Measurements from ENCODE around the gene ZCCHC12. TPM values are rescaled to one million over a fixed set of nuclear protein-coding genes. Genes with fewer than 3 reads are reported as not detected.

The ZCCHC12 gene
- total and polyA plus RNA-seq, 9 of the 15 experiments (the other 6 are each of a cell fraction or from before 2014, with no cell fraction given), result 0.07 to 0.15 TPM; not detected in 7

- no peak overlapping the region for H2AFZ ChIP-seq (ENCODE audit: low read depth, low read length)
- in situ Hi-C loops (cut with MboI) (no loop called here), intact Hi-C loops (cut with micrococcal nuclease) (no loop called here)
- CTCF ChIA-PET (ENCODE audit: low intra/inter-chr PET ratio), result no interaction called here
- no peaks in the 10 kb centered on the region for H3K36me3 ChIP-seq (ENCODE audit: control insufficient read depth, insufficient read depth, low read length)
- POLR2A ChIA-PET, result no interaction called here
- H3K27ac ChIP-seq (ENCODE audit: extremely low read depth, low read depth, low read length), result no peak overlapping the region
- H3K4me1 ChIP-seq (replicated peaks in 1 of 2; ENCODE audit: control insufficient read depth in 2 of 2, insufficient read depth in 2 of 2, low read length in 2 of 2), result peaks cover 0 to 12% of the 10 kb centered on the region in 2 experiments; a peak in 3 of 5 replicates
- 16% methylated on average over 17 of the region's 22 CpGs for WGBS (ENCODE audit: insufficient coverage, low coverage, missing lambda C conversion rate)
- H3K9me1 ChIP-seq (ENCODE audit: control insufficient read depth, insufficient read depth, low read length), result no peaks in the 10 kb centered on the region
- peak overlapping the region; percentile 41; the same call in 1 of the 2 replicates for H3K4me2 ChIP-seq (ENCODE audit: insufficient read depth, low read length)
- H3K9ac ChIP-seq (ENCODE audit: insufficient read depth in 1 of 2, low read depth in 2 of 2, low read length in 2 of 2), result peak overlapping the region in 1 of 2 experiments; percentile 10; a peak in 1 of 4 replicates
- peak in 2 of 4 experiments; percentile 25 to 27 for DNase-seq (ENCODE audit: extremely low read depth in 1 of 4, low spot score in 3 of 4)
- no peaks in the 10 kb centered on the region for H3K9me3 ChIP-seq (replicated peaks; ENCODE audit: control insufficient read depth, insufficient read depth, low read depth, low read length)
- no TSS peak for BruUV-seq (replicated peaks)
- peaks cover 19 to 53% of the 10 kb centered on the region in 2 experiments; a peak in 4 of 5 replicates for H3K27me3 ChIP-seq (ENCODE audit: control insufficient read depth in 2 of 2, insufficient read depth in 2 of 2, low read length in 2 of 2)
- TF ChIP-seq CEBPB (tag; IDR thresholded peaks at IDR 0.05) (0 out of 2 replicates have a peak, but pooled peaks have one; percentile 24), ZNF395 (CRISPR knock-in tag; IDR thresholded peaks at IDR 0.05) (no peak)
- H4K20me1 ChIP-seq (replicated peaks; ENCODE audit: control insufficient read depth, insufficient read depth, low read length), result no peaks in the 10 kb centered on the region; the same call in 1 of the 2 replicates
- peak; percentile 13; the same call in 1 of the 3 replicates for ATAC-seq
- H3K4me3 ChIP-seq, result no peak overlapping the region
- H3K79me2 ChIP-seq (ENCODE audit: control insufficient read depth, insufficient read depth, low read length), result no peaks in the 10 kb centered on the region
- FAIRE-seq, result no peak
Measured at GRCh38 chrX:118824173-118824730, 628 bp downstream of the ZCCHC12 start.

GRCh38 chrX:118825227-118825626 is 1.6 kb downstream of the ZCCHC12 start:
- ChIA-PET POLR2A (interaction anchor here (0.6 kb wide), 1 partner anchor 204 kb away, joined by 3 read pairs; no protein-coding TSS in a partner anchor), CTCF (ENCODE audit: low intra/inter-chr PET ratio) (no interaction called here)
- Histone ChIP-seq H3K36me3 (ENCODE audit: control insufficient read depth, insufficient read depth, low read length) (no peaks in the 10 kb centered on the region), H3K27ac (ENCODE audit: extremely low read depth, low read depth, low read length) (no peak overlapping the region), H4K20me1 (replicated peaks; ENCODE audit: control insufficient read depth, insufficient read depth, low read length) (no peaks in the 10 kb centered on the region; the same call in 1 of the 2 replicates), H3K4me2 (ENCODE audit: insufficient read depth, low read length) (no peak overlapping the region), H2AFZ (ENCODE audit: low read depth, low read length) (no peak overlapping the region), H3K9me3 (replicated peaks; ENCODE audit: control insufficient read depth, insufficient read depth, low read depth, low read length) (no peaks in the 10 kb centered on the region), H3K9me1 (ENCODE audit: control insufficient read depth, insufficient read depth, low read length) (no peaks in the 10 kb centered on the region), H3K4me1 (replicated peaks in 1 of 2; ENCODE audit: control insufficient read depth in 2 of 2, insufficient read depth in 2 of 2, low read length in 2 of 2) (peaks cover 0 to 12% of the 10 kb centered on the region in 2 experiments; a peak in 3 of 5 replicates), H3K4me3 (no peak overlapping the region), H3K79me2 (ENCODE audit: control insufficient read depth, insufficient read depth, low read length) (no peaks in the 10 kb centered on the region), H3K9ac (ENCODE audit: insufficient read depth in 1 of 2, low read depth in 2 of 2, low read length in 2 of 2) (no peak overlapping the region), H3K27me3 (ENCODE audit: control insufficient read depth in 2 of 2, insufficient read depth in 2 of 2, low read length in 2 of 2) (peaks cover 19 to 53% of the 10 kb centered on the region in 2 experiments; a peak in 4 of 5 replicates)
- in situ Hi-C loops (cut with MboI), result loop anchor here (25.0 kb wide), 1 partner anchor 387 kb away; no protein-coding TSS in a partner anchor
- WGBS (ENCODE audit: insufficient coverage, low coverage, missing lambda C conversion rate), result 17% methylated on average over 16 of the region's 16 CpGs
- intact Hi-C loops (cut with micrococcal nuclease), result no loop called here
- ATAC-seq (no peak), DNase-seq (ENCODE audit: extremely low read depth in 1 of 4, low spot score in 3 of 4) (no peak), FAIRE-seq (no peak)
- no peak for TF ChIP-seq ETV5 (CRISPR knock-in tag; IDR thresholded peaks at IDR 0.05; ENCODE audit: low read depth)
- no peak for TF ChIP-seq TAF1 (IDR thresholded peaks at IDR 0.05; ENCODE audit: control insufficient read depth, extremely low read depth, insufficient read depth, low read length, severe bottlenecking)
- TF ChIP-seq NFIC (IDR thresholded peaks at IDR 0.05), result no peak
- TF ChIP-seq ZBTB33 (CRISPR knock-in tag; IDR thresholded peaks at IDR 0.05), result no peak
- no peak for TF ChIP-seq ZFPM2 (CRISPR knock-in tag; IDR thresholded peaks at IDR 0.05)
- TF ChIP-seq POU5F1 (IDR thresholded peaks at IDR 0.05; ENCODE audit: borderline replicate concordance, low read depth, low read length, partially characterized antibody), result no peak
- TF ChIP-seq ZNF24 (IDR thresholded peaks at IDR 0.05), result no peak
- no peak for TF ChIP-seq ID3 (CRISPR knock-in tag; IDR thresholded peaks at IDR 0.05)
- TF ChIP-seq ID3 (tag; IDR thresholded peaks at IDR 0.05), result no peak
- BruUV-seq (replicated peaks), result no TSS peak
